LNCaP clone FGC (cell line): ENCODE data around the gene DPEP2NB.

Source experiments
- DNase-seq: peaks from one replicate; pipeline ENCODE4 v3.0.0-alpha.2; 2011; ENCODE audit warnings: low read depth
- H3K4me3 ChIP-seq: 2 replicates; pipeline ENCODE4 v1.5.1; 2011; ENCODE audit warnings: mild to moderate bottlenecking, low read depth, low read length, control low read depth
- TF ChIP-seq, protein P1 (sequence below): IDR thresholded peaks from 2 replicates; pipeline ENCODE4 v1.5.1; 2012; ENCODE audit warnings: mild to moderate bottlenecking; ENCODE audit not compliant: control insufficient read depth, insufficient read depth; ENCODE audit errors: extremely low read depth

DPEP2NB gene, protein sequence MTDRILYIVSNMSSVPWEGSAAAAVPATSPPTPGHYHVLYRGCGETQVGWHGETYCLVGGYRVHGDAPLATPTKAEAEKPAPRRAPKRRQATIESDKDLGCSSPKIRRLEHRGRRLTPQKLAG

DNA sequence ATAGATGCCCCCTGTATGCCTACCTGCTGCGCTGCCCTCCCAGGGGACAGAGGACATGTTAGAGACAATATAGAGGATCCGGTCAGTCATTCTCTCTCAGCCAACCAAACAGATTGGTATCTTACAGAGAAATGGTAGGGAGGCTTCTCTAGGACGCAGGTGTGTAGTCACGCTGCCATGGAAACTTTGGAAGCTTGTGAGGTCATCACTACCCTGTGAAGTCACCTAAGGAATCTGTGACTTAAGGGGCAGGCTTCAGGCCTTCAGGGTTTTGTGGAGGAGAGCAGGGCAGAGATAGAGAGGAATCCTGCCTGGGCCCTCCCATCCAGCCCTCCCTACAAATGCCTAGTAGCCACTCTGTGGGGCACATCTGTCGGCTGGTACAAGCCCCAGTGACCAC is at the start of gene DPEP2NB:
DPEP2NB (minus strand) TSS at position 231 of the 400 bp plus-strand sequence; CDS start at position 90, 141 bp downstream.
- DNase-seq = no peak
- TF ChIP-seq, protein P1, sequence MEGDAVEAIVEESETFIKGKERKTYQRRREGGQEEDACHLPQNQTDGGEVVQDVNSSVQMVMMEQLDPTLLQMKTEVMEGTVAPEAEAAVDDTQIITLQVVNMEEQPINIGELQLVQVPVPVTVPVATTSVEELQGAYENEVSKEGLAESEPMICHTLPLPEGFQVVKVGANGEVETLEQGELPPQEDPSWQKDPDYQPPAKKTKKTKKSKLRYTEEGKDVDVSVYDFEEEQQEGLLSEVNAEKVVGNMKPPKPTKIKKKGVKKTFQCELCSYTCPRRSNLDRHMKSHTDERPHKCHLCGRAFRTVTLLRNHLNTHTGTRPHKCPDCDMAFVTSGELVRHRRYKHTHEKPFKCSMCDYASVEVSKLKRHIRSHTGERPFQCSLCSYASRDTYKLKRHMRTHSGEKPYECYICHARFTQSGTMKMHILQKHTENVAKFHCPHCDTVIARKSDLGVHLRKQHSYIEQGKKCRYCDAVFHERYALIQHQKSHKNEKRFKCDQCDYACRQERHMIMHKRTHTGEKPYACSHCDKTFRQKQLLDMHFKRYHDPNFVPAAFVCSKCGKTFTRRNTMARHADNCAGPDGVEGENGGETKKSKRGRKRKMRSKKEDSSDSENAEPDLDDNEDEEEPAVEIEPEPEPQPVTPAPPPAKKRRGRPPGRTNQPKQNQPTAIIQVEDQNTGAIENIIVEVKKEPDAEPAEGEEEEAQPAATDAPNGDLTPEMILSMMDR = no peak
- no peak within 1 kb of the TSS for H3K4me3 ChIP-seq

DNA sequence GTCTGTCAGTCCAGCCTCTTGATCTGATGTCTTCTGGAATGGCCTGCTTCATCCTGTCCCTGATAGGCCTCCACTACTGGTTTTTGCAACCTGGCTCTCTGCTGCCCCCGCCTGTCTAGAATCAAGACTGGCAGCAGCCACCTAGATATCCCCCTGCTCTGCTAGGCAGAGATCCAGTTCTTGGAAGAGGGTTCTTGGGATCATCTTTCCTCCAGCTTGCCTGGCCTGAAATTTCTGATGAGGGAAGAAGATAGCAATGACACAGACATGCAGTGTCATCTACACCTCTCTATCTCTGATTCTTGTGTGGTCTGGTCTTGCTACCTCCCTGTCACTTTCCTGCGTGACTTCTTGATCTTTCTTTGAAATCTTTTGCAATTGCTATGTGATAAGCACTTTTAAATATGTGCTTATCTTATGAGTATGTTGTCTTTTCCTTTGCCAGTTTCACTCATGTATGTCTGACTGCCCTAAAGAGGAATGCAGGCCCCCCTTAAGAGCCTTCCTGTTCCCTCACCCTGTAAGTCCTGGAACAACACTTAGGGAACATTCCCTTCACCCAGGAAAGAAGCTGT is 49.2 kb upstream of the DPEP2NB start:
- DNase-seq = no peak
- TF ChIP-seq, protein P1 = peak; percentile 79
- no peak overlapping the region for H3K4me3 ChIP-seq

DNA sequence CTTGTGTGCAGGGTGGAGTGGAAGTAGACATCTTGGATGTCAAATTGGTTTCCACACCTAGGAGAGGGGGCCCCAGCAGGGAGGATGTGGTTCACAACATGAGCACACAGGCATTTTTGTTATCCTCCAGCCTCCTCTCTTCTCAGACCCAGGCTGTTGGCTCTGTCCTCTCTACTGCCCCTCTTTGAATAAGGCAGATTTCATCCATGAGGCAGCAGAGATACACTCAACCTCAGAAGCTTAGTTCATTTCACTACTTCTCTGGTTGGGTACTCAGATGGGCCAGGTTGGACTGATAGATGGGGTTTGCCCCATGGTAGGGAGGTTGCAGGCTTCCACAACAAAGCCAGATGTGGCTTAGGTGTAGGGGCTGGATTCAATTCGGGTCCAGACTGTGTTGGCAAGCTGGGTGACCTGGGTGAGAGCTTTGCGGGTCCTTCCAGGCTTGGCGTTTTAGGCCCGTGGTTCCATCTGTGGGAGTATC is 47.2 kb upstream of the DPEP2NB start:
- TF ChIP-seq, protein P1 = no peak
- no peak for DNase-seq
- no peak overlapping the region for H3K4me3 ChIP-seq

DNA sequence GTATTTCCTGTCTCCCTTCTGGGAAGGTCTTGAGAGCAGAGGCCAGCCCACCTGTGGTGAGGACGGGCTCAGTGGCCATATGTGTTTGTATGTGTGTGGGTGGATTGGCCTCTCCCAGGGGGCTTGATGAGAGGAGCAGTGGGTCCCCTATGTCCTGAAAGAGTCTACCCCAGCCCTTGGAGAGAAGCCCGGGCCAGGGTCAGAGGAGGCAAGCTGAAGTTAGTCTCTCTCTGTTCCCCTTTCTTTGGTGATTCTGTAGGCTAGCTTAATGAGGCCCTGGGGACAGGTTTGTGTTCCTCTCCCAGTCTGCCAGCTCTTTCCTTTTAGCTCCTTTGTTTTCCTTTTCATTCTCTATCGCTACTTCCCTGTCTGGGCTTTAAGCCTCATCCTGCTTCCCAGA is 45.7 kb upstream of the DPEP2NB start:
- TF ChIP-seq, protein P1 = no peak
- no peak overlapping the region for H3K4me3 ChIP-seq
- no peak for DNase-seq

DNA sequence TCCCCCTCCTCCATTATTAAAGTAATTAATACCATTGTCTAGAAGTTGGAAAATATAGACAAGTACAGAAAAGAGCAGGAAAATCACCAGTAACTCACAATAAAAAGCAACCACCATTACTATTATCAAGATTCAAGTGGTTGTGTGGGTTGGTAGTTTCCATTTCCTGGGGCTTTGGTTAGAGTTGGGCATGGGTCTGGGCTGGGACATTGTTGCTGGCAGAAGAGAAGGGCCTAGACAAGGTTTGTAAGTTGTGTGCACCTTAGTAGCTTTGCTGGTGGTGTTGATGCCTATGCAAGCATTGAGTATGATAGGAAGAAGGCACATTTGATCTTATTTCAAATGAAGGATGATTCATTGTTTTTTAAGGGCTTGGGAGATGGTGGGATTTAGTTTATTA is 44.1 kb upstream of the DPEP2NB start:
- no peak for DNase-seq
- TF ChIP-seq, protein P1 = no peak

DNA sequence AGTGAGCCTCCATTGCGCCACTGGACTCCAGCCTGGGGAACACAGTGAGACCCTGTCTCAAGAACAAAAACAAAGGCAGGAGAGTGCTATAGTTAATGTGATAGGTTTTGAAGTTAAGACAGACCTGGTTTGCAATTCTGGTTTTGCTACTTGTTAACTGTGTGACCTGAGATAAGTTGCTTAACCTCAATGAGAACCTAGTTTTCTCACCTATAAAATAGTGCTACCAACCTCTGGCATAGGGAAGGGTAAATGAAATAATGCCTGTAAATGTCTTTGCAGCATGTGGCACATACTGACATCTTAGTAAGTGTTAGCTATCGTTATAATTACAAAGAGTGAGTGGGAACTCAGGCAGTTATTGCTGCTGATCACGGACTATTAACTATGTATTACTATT is 39.7 kb upstream of the DPEP2NB start:
- no peak overlapping the region for H3K4me3 ChIP-seq
- no peak for DNase-seq
- TF ChIP-seq, protein P1 = no peak

More for the DNA sequence above, 44.1 kb upstream of the DPEP2NB start:
- no peak overlapping the region for H3K4me3 ChIP-seq

DNA sequence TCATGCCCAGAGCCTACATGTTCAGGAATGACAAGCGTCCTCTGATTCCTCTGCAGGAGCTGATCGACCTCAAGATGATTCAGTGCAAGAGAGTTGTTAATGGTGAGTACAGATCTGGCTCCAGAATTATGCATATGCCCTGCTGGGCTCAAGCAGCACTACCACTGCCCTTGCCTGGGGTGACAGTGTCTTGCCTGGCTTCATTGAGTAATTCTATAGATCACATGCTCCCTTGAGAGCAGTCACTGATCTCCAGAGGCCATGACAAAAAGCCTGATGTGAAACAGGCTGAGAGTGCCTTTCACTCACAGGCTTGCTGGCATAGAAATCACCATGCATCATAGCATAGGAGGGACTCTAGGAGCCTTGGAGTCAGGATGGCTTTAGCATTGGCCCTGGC is 33.7 kb upstream of the DPEP2NB start:
- TF ChIP-seq, protein P1 = no peak
- no peak overlapping the region for H3K4me3 ChIP-seq
- DNase-seq = no peak
